Small intestine (tissue), 7 donors: Measurements from ENCODE around the gene USP31. TPM values are rescaled to one million over a fixed set of nuclear protein-coding genes. Genes with fewer than 3 reads are reported as not detected.

Experiments used
- DNase-seq, 2 donors: peaks; one replicate each; pipeline versions ENCODE4 v3.0.0 to v3.0.0-alpha.2; 2013
- FAIRE-seq: peaks from 2 replicates; lab custom pipeline; 2012; peaks lifted over from hg19 to GRCh38; lab: Jason Lieb, UNC
- H3K27ac ChIP-seq, 3 donors: one replicate each; pipeline ENCODE4 v1.5.1; 2013; ENCODE audit warnings: low read length in 2 of 3, mild to moderate bottlenecking in 2 of 3, control low read depth in 1 of 3, inconsistent platforms in 1 of 3, low read depth in 1 of 3, moderate library complexity in 1 of 3
- H3K27me3 ChIP-seq, 3 donors: one replicate each; pipeline ENCODE4 v1.6.1; 2013; ENCODE audit warnings: low read length in 3 of 3, inconsistent platforms in 1 of 3; ENCODE audit not compliant: control insufficient read depth in 3 of 3, insufficient read depth in 3 of 3
- H3K36me3 ChIP-seq, 3 donors: one replicate each; pipeline ENCODE4 v1.6.1; 2013; ENCODE audit warnings: low read length in 3 of 3, inconsistent platforms in 1 of 3, low read depth in 1 of 3, mild to moderate bottlenecking in 1 of 3, moderate library complexity in 1 of 3; ENCODE audit not compliant: control insufficient read depth in 3 of 3, insufficient read depth in 2 of 3
- H3K4me1 ChIP-seq, 3 donors: one replicate each; pipeline ENCODE4 v1.6.1; 2013; ENCODE audit warnings: low read length in 2 of 3, inconsistent platforms in 1 of 3, low read depth in 1 of 3, mild to moderate bottlenecking in 1 of 3, moderate library complexity in 1 of 3; ENCODE audit not compliant: control insufficient read depth in 3 of 3, insufficient read depth in 2 of 3
- H3K4me3 ChIP-seq, 3 donors: one replicate each; pipeline ENCODE4 v1.5.1; 2013; ENCODE audit warnings: low read length in 3 of 3, control low read depth in 1 of 3, inconsistent platforms in 1 of 3, low read depth in 1 of 3, mild to moderate bottlenecking in 1 of 3, moderate library complexity in 1 of 3
- H3K9me3 ChIP-seq, 2 donors: one replicate each; pipeline ENCODE4 v1.6.1; 2013; ENCODE audit warnings: low read depth in 1 of 2, low read length in 1 of 2; ENCODE audit not compliant: control insufficient read depth in 2 of 2, insufficient read depth in 1 of 2
- WGBS, 3 donors: extraction: QIAGEN DNeasy Blood & Tissue Kit; methylation state at CpG; one replicate each; pipeline ENCODE4 v1.1.7; 2013; 5-methylcytosine and 5-hydroxymethylcytosine counted together
- polyA plus RNA-seq, 4 donors: library from polyadenylated mRNA; stranded (reverse) in 3 of 4; unstranded in 1 of 4; fragments of 200-250 nt in 3 of 4; fragments of 120-200 nt in 1 of 4; gene quantifications; one replicate each; pipeline versions ENCODE4 v1.2.1 to v1.2.3, GENCODE V29; 2013
- donor health status: healthy with polysubstance abuse.
- donor health status: control.
- donor health status: control.
- donor health status: Bipolar disorder and iron deficiency.
- donor health status: healthy.

The USP31 gene
- polyA plus RNA-seq, 4 donors = 0.89 to 3.1 (median 2.3) TPM

DNA sequence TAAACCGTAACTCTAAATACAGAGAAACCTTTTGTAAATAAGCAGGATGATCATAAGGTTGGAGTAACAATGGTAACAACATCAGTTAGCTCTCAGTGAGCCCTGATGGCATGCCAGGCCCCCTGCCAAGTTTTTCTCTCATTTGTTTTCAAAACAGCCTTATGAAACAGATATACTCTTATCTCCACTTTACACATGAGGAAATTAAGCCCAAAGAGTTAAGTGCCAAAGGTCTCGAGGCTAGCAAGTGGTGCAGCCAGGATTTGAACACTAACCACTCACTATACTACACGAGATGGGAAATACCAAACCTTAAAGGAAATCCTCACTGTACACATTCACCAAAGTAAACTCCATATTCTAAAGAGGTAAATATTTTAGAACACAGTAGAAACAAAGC is 15.0 kb downstream of the USP31 start:
- H3K9me3 ChIP-seq = peaks cover 0 to 4% of the 10 kb centered on the region in 2 donors
- 14 to 38% (median 24%) methylated on average over 3 of the region's 3 CpGs for WGBS, 3 donors
- DNase-seq (peak in 1 of 2 donors; percentile 58), FAIRE-seq (no peak)
- no peaks in the 10 kb centered on the region for H3K36me3 ChIP-seq
- H3K27ac ChIP-seq = no peak overlapping the region
- no peak overlapping the region for H3K4me3 ChIP-seq
- no peaks in the 10 kb centered on the region for H3K27me3 ChIP-seq
- H3K4me1 ChIP-seq = peaks cover 0 to 3% (median 0%) of the 10 kb centered on the region in 3 donors

DNA sequence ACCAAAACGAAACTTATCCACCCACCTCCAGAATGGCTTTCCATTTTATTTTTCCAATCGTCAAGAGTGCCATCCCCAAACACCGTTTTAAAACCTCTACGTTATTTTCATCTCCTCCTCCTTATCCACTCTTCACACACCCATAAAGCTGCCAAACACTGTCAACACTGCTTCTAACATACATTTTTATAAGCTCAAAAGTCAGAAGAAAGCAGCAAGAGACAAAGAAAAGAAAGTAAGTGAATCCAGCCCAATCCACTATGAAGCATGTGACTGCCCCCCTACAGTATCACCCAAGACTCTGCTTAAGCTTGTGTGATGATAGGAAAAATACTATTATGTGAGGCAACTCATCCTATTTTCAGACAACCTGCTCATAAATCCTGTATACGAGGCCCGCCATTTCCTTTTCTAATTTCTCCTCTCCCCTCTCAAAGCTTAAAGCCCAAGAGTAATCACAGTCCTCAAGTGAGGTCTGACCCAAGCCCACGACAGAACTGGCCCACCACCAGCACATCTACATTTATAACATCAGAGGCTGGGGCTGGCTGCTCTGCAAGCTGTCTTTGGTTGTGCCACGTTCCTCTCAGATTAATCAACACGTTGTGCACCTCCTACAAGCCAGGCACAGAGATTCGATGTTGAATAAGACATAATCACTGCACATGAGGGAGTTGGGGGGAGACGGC is 16.3 kb downstream of the USP31 start:
- Histone ChIP-seq H3K4me3 (no peak overlapping the region), H3K4me1 (peaks cover 0 to 3% (median 0%) of the 10 kb centered on the region in 3 donors), H3K9me3 (peaks cover 0 to 4% of the 10 kb centered on the region in 2 donors), H3K27me3 (no peaks in the 10 kb centered on the region), H3K36me3 (no peaks in the 10 kb centered on the region), H3K27ac (peak overlapping the region in 2 of 3 donors; percentile 65 to 72)
- DNase-seq (no peak), FAIRE-seq (no peak)
- 52 to 81% (median 76%) methylated on average over 11 of the region's 11 CpGs for WGBS, 3 donors

- FAIRE-seq (no peak), DNase-seq (no peak)
- Histone ChIP-seq H3K27ac (peak overlapping the region in 2 of 3 donors; percentile 64 to 65), H3K36me3 (no peaks in the 10 kb centered on the region), H3K27me3 (no peaks in the 10 kb centered on the region), H3K4me1 (peaks cover 0 to 3% (median 0%) of the 10 kb centered on the region in 3 donors), H3K4me3 (no peak overlapping the region), H3K9me3 (peaks cover 0 to 4% of the 10 kb centered on the region in 2 donors)
- 43 to 71% (median 66%) methylated on average over 7 of the region's 7 CpGs for WGBS, 3 donors
Observed at GRCh38 chr16:23131931-23132621, 17.2 kb downstream of the USP31 start.

DNA sequence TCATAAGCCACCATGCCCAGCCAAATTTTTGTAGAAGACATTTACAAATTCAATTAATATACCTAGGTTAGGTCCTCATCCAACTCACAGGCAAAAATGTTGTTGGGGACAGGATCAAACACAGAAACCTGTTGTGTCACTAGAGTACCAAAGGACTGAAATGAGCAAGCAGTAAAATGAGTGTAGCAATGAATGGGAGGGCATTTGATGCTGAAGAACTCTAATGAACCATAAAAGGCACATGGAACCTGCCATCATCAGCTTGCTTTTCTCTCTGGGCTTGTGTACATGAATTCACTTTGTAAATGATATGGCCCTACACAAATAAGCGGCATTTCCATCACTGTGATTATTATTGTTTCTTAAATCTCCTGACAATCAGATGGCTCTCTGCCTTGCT is 17.8 kb downstream of the USP31 start:
- peaks cover 0 to 3% (median 0%) of the 10 kb centered on the region in 3 donors for H3K4me1 ChIP-seq
- H3K27ac ChIP-seq = peak overlapping the region in 2 of 3 donors; percentile 56 to 64
- no peaks in the 10 kb centered on the region for H3K9me3 ChIP-seq
- no peak for DNase-seq
- 59 to 93% (median 86%) methylated on average over 1 of the region's 1 CpG for WGBS, 3 donors
- H3K4me3 ChIP-seq = no peak overlapping the region
- no peaks in the 10 kb centered on the region for H3K36me3 ChIP-seq
- FAIRE-seq = no peak
- H3K27me3 ChIP-seq = no peaks in the 10 kb centered on the region

- Histone ChIP-seq H3K9me3 (no peaks in the 10 kb centered on the region), H3K4me3 (no peak overlapping the region), H3K4me1 (peaks cover 0 to 3% (median 0%) of the 10 kb centered on the region in 3 donors), H3K27me3 (no peaks in the 10 kb centered on the region), H3K27ac (peak overlapping the region in 2 of 3 donors; percentile 56 to 64), H3K36me3 (no peaks in the 10 kb centered on the region)
- FAIRE-seq (no peak), DNase-seq (no peak)
- 77 to 88% (median 83%) methylated on average over 3 of the region's 3 CpGs for WGBS, 3 donors
Observed at GRCh38 chr16:23131036-23131435, 18.2 kb downstream of the USP31 start.

- DNase-seq (no peak), FAIRE-seq (no peak)
- Histone ChIP-seq H3K27ac (no peak overlapping the region), H3K36me3 (no peaks in the 10 kb centered on the region), H3K4me3 (no peak overlapping the region), H3K4me1 (peaks cover 0 to 7% (median 3%) of the 10 kb centered on the region in 3 donors), H3K9me3 (no peaks in the 10 kb centered on the region), H3K27me3 (no peaks in the 10 kb centered on the region)
- WGBS, 3 donors = 18 to 41% (median 21%) methylated on average over 1 of the region's 1 CpG
Observed at GRCh38 chr16:23129686-23130085, 19.6 kb downstream of the USP31 start.

GRCh38 chr16:23128056-23128455 is 21.2 kb downstream of the USP31 start:
- H3K4me3 ChIP-seq = no peak overlapping the region
- no peak for DNase-seq
- 79 to 87% (median 82%) methylated on average over 5 of the region's 5 CpGs for WGBS, 3 donors
- H3K27me3 ChIP-seq = no peaks in the 10 kb centered on the region
- FAIRE-seq = no peak
- peaks cover 0 to 4% (median 3%) of the 10 kb centered on the region in 3 donors for H3K4me1 ChIP-seq
- no peaks in the 10 kb centered on the region for H3K36me3 ChIP-seq
- H3K27ac ChIP-seq = peak overlapping the region in 1 of 3 donors; percentile 8
- no peaks in the 10 kb centered on the region for H3K9me3 ChIP-seq

DNA sequence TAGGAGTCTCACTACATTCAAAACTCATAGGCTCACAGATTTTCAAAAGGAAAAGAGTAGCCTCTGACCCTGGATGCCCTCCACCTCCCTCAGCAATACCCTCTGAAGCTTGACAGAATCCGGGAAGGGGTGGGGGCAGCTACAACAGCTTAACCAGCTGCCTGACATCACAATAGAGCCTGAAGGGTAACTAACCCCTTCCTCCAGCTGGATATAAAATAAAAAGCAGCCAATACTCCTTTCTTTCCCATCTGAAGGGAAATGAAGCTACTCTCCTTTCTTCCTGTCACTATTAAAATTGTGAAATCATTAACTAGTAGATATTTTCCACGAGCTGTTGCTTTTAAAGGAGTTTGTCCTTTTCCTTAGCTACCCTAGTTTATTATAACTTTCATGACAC is 24.0 kb downstream of the USP31 start:
- Histone ChIP-seq H3K4me1 (peaks cover 0 to 4% (median 3%) of the 10 kb centered on the region in 3 donors), H3K4me3 (no peak overlapping the region), H3K27ac (no peak overlapping the region), H3K9me3 (no peaks in the 10 kb centered on the region), H3K27me3 (no peaks in the 10 kb centered on the region), H3K36me3 (no peaks in the 10 kb centered on the region)
- WGBS, 3 donors = 11 to 31% (median 28%) methylated on average over 2 of the region's 2 CpGs
- FAIRE-seq (no peak), DNase-seq (no peak)
